IgD-negative memory B cell (primary cell): ENCODE data around the gene EID1. TPM values are rescaled to one million over a fixed set of nuclear protein-coding genes. Genes with fewer than 3 reads are reported as not detected.
"Not testable (repeated sequence)": the region's sequence is repeated elsewhere in the genome, so short reads cannot be mapped to it uniquely, and the experiment has no call there.

Experiments used
- H3K27ac Mint-ChIP-seq, 3 donors: one replicate each; pipeline ENCODE4 v1.8.0; 2020 to 2022; ENCODE audit warnings: mild to moderate bottlenecking in 3 of 3, mixed read lengths in 3 of 3, moderate library complexity in 1 of 3
- H3K27me3 Mint-ChIP-seq: one replicate; pipeline ENCODE4 v1.8.0; 2021; ENCODE audit warnings: mixed read lengths
- H3K36me3 Mint-ChIP-seq: one replicate; pipeline ENCODE4 v1.8.0; 2020; ENCODE audit warnings: mild to moderate bottlenecking, mixed read lengths
- H3K4me1 Mint-ChIP-seq, 3 donors: one replicate each; pipeline ENCODE4 v1.8.0; 2020 to 2022; ENCODE audit warnings: mixed read lengths in 3 of 3, mild to moderate bottlenecking in 1 of 3
- H3K4me3 Mint-ChIP-seq, 4 donors: one replicate each; pipeline ENCODE4 v1.8.0; 2020 to 2022; ENCODE audit warnings: mild to moderate bottlenecking in 4 of 4, mixed read lengths in 4 of 4, moderate library complexity in 3 of 4
- H3K9me3 Mint-ChIP-seq, 3 donors: one replicate each; pipeline ENCODE4 v1.8.0; 2020 to 2021; ENCODE audit warnings: mixed read lengths in 3 of 3, mild to moderate bottlenecking in 1 of 3
- polyA plus RNA-seq: library from polyadenylated mRNA; unstranded; fragments of 300-500 nt; fragmentation: Illumina TruSeq; gene quantifications from one replicate; pipeline ENCODE4 v1.2.3, GENCODE V29; 2021

The EID1 gene
- polyA plus RNA-seq, 1 donor from 2014 or later: 140 TPM

DNA sequence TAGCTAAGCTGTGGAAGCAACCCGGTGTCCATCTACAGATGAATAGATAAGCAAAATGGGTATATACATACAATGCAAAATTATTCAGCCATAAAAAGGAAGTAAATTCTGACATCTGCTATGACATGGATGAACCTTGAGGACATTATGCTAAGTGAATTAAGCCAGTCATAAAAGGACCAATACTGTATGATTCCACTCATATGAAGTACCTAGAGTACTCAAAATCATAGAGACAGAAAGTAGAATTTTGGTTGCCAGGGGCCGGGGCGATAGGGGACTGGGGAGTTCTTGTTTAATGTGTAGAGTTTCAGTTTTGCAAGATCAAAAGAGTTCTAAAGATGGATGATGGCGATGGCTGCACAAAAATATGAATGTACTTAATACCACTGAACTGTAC is 10.3 kb downstream of the EID1 start:
- Mint-ChIP-seq H3K27ac (no peak overlapping the region), H3K4me1 (peaks cover 0 to 2% (median 0%) of the 10 kb centered on the region in 3 donors), H3K4me3 (no peak overlapping the region), H3K27me3 (peaks cover 12% of the 10 kb centered on the region), H3K36me3 (peaks cover 1% of the 10 kb centered on the region), H3K9me3 (no peaks in the 10 kb centered on the region)

DNA sequence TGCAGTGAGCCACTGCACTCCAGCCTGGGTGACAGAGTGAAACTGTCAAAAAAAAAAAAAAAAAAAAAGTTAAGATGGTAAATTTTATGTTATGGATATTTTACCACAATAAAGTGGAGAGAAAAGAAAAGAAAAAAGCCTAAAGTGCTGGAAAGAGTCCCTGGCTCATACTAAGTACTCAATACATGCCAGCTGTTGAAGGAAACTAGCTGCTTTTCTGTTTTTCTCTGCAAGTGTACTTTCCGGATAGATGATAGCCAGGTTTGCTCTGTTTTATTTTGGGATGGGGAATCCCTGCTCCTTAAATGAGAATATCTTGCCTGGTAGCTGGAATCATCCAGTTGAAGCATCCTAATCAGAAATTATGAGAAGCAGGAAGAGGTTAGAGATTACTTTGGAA is 10.9 kb downstream of the EID1 start:
- Mint-ChIP-seq H3K9me3 (no peaks in the 10 kb centered on the region), H3K4me3 (no peak overlapping the region), H3K27ac (no peak overlapping the region), H3K27me3 (peaks cover 12% of the 10 kb centered on the region), H3K36me3 (peaks cover 1% of the 10 kb centered on the region), H3K4me1 (peaks cover 0 to 2% (median 0%) of the 10 kb centered on the region in 3 donors)

DNA sequence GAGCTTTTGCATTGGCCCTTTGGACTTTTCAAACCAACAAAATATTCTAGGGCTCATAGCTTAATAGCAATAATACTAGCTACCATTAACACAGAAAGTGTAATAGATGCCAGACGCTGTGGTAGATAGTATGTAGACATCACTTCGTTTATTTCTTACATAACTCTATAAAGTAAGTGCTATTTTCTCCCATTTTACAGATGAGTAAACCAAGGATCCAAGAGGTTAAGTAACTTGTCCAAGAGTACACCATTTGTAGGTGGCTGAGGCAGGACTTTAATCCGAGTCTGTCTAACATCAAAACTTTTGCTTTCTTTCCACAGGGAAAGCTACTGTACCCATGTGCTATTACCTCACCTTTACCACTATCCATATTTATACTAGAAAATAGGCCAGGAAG is 12.0 kb downstream of the EID1 start:
- no peaks in the 10 kb centered on the region for H3K9me3 Mint-ChIP-seq
- peaks cover 0 to 2% (median 0%) of the 10 kb centered on the region in 3 donors for H3K4me1 Mint-ChIP-seq
- peaks cover 12% of the 10 kb centered on the region for H3K27me3 Mint-ChIP-seq
- H3K27ac Mint-ChIP-seq: no peak overlapping the region
- no peak overlapping the region for H3K4me3 Mint-ChIP-seq
- H3K36me3 Mint-ChIP-seq: peaks cover 1% of the 10 kb centered on the region

DNA sequence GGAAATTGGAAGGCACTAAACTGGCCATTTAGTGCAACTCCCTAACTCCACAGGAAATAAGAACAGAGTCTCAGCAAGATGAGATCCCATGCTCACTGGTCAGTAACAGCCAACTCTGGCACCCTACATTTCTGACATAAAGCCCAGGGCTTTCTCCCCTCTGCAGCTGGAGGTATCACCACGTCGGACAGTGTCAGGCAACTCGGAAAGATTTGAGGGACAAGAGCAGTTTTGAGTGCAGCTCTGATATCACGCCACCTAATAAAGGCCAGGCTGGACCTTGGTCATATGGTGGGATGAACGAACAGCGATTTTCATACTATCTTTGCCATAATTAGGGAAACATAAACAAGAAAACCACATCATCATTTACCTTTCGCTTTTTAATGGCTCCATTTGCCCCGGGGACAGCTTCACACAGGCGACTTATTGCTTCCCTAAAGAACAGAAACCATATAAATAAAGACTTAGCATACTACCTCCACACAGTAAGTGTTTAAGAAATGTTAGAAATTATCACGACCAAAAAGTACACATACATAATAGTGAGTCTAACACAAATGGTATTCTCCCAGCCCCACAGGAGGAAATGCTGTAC is 12.5 kb downstream of the EID1 start:
- H3K36me3 Mint-ChIP-seq: peaks cover 1% of the 10 kb centered on the region
- H3K27ac Mint-ChIP-seq: no peak overlapping the region
- peaks cover 12% of the 10 kb centered on the region for H3K27me3 Mint-ChIP-seq
- no peaks in the 10 kb centered on the region for H3K9me3 Mint-ChIP-seq
- H3K4me1 Mint-ChIP-seq: peaks cover 0 to 2% (median 0%) of the 10 kb centered on the region in 3 donors
- H3K4me3 Mint-ChIP-seq: no peak overlapping the region

DNA sequence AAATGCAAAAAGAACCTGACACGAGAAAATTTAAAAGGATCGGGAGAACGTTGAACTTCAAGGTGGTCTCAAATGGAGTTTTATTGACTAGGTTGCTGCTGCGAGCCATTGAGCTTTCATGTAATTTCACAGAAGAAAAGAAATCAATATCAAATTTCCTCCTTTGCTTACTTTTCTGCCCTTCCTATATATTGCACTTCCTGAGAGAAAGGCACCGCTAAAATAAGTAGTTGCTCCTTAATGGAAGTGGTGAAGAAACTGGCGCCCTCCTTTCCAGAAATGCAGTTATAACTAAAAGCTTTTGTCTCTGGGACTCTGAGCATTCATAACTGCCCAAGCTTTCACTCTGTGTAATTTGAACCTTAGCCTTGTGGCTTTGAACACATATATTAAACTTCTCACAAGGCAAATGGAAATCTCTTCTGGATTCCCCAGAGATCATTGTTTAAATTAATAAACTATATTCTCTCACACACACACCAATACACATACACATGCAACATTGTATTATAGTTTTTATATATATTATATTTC is 13.4 kb downstream of the EID1 start:
- H3K36me3 Mint-ChIP-seq: no peaks in the 10 kb centered on the region
- no peak overlapping the region for H3K27ac Mint-ChIP-seq
- no peaks in the 10 kb centered on the region for H3K9me3 Mint-ChIP-seq
- peaks cover 8% of the 10 kb centered on the region for H3K27me3 Mint-ChIP-seq
- no peak overlapping the region for H3K4me3 Mint-ChIP-seq
- peaks cover 0 to 2% (median 0%) of the 10 kb centered on the region in 3 donors for H3K4me1 Mint-ChIP-seq

DNA sequence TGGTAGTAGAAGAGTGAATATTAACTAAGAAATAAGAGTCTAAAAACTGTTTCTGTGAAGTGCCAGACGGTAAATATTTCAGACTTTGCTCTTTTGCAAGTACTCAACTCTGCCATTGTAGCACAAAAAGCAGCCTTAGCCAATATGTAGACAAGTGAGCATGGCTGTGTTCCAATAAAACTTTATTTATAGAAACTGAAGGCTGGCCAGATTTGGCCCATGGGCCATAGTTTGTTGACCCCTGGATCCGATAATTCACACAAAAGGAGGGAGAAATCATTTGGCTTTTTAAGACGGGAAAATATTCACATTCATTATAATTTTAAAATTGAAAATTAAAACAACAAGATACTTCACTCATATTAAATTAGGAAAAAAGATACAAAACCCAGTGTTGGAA is 15.4 kb downstream of the EID1 start:
- peaks cover 0 to under 1% (median 0%) of the 10 kb centered on the region in 3 donors for H3K4me1 Mint-ChIP-seq
- no peak overlapping the region for H3K27ac Mint-ChIP-seq
- H3K27me3 Mint-ChIP-seq: peaks cover 8% of the 10 kb centered on the region

DNA sequence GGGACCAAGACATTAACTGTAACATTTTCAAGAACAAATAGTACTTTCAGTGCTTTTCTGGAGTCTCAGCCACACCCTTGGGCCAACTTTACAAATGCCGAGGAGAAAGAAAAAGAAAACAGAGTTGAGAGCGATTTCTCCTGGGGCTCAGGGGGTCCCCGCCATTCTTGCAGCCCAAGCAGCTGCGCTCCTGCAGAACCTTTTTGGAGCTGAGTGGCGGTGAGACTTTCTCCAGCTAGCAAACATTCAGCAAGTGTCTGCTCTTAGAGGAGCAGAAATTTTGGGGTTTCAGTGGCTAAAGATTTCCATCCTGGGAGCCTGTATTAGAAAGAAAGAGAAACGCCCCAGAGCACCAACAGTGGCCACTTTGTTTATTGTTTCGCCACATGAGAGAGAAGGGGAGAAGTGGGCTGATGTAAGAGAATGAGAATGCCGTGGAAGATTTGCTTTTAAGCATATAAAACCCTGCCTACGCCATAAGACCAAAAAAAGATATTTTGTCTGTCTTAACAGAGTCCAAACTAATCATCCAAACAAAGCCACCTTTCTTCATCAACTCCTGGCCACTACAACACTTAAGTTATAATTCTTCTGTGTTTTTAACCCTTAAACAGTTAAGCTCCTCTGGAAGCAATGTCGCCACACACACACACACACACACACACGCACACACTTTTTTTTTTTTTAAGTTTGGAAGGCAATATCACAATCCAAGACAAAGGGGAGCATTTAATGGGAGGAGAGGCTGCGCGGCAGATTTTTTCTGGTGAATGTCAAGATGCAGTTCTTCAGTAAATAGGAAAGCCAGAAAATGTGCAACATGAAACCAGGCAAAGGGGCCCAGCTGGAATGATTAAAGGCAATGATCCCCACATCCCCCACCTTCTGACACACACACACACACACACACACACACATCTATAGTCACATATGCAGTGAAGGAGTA is 19.2 kb downstream of the EID1 start:
- Mint-ChIP-seq H3K36me3 (no peaks in the 10 kb centered on the region), H3K4me1 (peaks cover 0 to 3% (median 0%) of the 10 kb centered on the region in 3 donors)

More for the DNA sequence above, 15.4 kb downstream of the EID1 start:
- Mint-ChIP-seq H3K36me3 (no peaks in the 10 kb centered on the region), H3K4me3 (no peak overlapping the region), H3K9me3 (no peaks in the 10 kb centered on the region)

DNA sequence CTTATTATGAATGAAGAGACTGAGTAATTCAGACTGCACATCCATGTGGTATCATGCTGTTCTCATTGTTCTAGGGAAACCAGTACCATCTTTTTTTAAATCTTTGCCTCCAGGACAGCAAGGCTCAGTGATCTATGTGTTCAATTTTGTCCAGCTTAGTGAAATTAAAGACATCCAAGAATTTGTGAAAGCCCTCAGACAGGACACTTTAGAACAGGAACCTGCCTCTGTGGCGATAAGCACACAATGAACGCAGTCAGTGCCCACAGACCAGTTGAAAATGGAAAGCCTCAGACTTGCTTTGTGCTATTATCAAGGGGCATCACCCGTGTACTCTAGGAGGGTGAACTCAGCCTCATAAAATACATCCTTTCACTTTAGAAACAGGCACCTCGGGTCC is 20.1 kb downstream of the EID1 start:
- Mint-ChIP-seq H3K27me3 (peaks cover 8% of the 10 kb centered on the region), H3K9me3 (no peaks in the 10 kb centered on the region), H3K4me1 (peaks cover 0 to 3% (median 0%) of the 10 kb centered on the region in 3 donors), H3K36me3 (no peaks in the 10 kb centered on the region), H3K27ac (no peak overlapping the region), H3K4me3 (no peak overlapping the region)

More for the DNA sequence above, 19.2 kb downstream of the EID1 start:
- peaks cover 8% of the 10 kb centered on the region for H3K27me3 Mint-ChIP-seq
- no peaks in the 10 kb centered on the region for H3K9me3 Mint-ChIP-seq
- no peak overlapping the region for H3K27ac Mint-ChIP-seq
- H3K4me3 Mint-ChIP-seq: no peak overlapping the region

DNA sequence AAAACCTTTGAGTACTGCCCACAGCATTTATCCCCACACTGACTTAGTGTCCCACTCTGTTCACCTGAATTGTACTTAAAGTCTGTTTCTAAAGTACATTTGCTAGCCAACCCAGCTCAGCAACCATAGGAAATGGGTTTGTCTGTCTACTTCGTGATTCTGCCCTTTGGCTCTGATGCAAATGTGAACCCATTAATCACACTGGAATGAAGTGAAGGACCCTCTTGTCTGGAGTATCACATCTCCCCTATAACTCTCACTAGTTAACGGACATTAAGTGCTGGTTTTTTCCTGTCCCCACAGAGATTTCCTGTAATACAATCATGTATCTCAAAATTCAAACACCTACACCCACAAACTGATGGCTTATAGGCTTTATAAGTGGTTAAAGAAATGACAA is 20.5 kb downstream of the EID1 start:
- Mint-ChIP-seq H3K36me3 (no peaks in the 10 kb centered on the region), H3K9me3 (no peaks in the 10 kb centered on the region), H3K4me3 (no peak overlapping the region), H3K27ac (no peak overlapping the region), H3K27me3 (peaks cover 8% of the 10 kb centered on the region), H3K4me1 (peaks cover 0 to 3% (median 0%) of the 10 kb centered on the region in 3 donors)

DNA sequence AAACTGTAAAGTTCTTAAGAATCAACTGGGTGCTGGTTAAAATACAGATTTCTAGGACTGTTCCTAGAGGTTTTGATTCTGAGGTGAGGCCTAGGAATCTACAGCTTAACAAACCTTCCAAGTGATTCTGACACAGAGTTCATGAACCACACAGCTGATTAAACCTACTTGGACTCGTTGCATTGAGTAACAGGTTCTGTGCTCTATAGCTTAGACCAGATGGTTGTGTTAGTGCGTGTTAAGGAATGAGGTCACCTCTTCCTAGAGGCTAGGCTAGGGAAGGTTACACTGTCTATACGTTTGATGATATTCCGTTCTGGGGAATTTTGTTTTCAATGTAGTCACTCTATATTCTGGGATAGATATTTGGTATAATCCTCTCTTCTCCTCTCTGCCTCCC is 21.9 kb downstream of the EID1 start:
- no peaks in the 10 kb centered on the region for H3K36me3 Mint-ChIP-seq
- peaks cover 8% of the 10 kb centered on the region for H3K27me3 Mint-ChIP-seq
- H3K4me1 Mint-ChIP-seq: peaks cover 0 to 3% (median 0%) of the 10 kb centered on the region in 3 donors
- H3K9me3 Mint-ChIP-seq: no peaks in the 10 kb centered on the region
- no peak overlapping the region for H3K27ac Mint-ChIP-seq
- H3K4me3 Mint-ChIP-seq: no peak overlapping the region

DNA sequence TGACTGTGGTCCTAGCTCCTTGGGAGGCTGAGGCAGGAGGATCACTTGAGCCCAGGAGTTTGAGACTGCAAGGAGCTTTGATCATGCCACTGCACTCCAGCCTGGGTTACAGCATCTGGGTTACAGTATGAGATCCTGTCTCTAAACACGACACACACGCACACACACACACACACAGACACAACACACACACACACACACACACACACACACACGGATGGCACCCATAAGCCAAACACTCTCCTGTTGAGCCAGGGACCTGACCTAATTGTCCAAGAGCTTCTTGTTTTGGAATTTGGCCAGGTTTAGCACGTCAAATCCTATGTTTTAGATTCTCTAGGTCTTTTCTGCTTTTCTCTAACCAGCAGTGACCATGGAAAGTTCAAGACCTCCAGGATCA is 26.8 kb downstream of the EID1 start:
- no peaks in the 10 kb centered on the region for H3K36me3 Mint-ChIP-seq
- H3K27me3 Mint-ChIP-seq: no peaks in the 10 kb centered on the region
- no peaks in the 10 kb centered on the region for H3K9me3 Mint-ChIP-seq
- H3K27ac Mint-ChIP-seq: no peak overlapping the region
- no peaks in the 10 kb centered on the region for H3K4me1 Mint-ChIP-seq
- no peak overlapping the region for H3K4me3 Mint-ChIP-seq

DNA sequence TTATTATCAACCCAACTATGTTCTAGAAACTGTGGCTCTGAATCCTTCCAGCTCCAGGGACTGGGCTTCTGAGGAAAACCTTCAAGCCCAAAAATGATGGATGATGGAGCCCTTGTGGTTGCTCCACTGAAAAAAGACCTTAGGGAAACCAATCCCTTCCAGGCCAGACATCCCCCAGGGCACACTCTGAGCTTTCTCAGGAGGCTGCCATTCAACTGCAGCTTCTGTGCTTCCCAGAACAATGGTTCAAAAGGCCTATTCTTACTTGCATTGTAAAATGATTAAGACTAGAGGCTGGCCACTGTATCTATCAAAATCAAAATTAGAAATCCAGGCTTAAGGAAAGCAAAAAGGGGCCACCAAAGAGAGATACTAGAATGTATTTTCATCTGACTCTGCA is 27.3 kb downstream of the EID1 start:
- H3K36me3 Mint-ChIP-seq: no peaks in the 10 kb centered on the region
- H3K4me3 Mint-ChIP-seq: no peak overlapping the region
- no peaks in the 10 kb centered on the region for H3K9me3 Mint-ChIP-seq
- no peaks in the 10 kb centered on the region for H3K4me1 Mint-ChIP-seq
- no peaks in the 10 kb centered on the region for H3K27me3 Mint-ChIP-seq
- H3K27ac Mint-ChIP-seq: no peak overlapping the region

DNA sequence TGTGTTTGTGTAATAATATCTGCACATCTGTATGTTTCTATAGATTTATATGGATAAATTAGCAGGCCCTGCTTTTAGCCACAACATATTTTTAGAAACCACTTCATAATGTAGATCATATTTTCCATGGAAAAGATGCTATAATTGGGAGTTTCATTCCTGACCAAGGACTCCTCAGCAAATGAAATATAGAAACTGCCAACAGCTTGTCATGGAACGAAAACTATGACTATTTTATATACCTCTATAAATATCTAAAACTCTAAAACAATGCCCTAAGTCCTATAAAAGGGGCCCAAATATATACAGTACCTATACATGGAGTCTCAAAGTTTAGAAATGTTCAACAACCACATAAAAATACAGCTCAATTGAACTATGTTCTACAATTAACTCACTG is 27.9 kb downstream of the EID1 start:
- no peaks in the 10 kb centered on the region for H3K4me1 Mint-ChIP-seq
- no peaks in the 10 kb centered on the region for H3K9me3 Mint-ChIP-seq
- no peak overlapping the region for H3K27ac Mint-ChIP-seq
- H3K27me3 Mint-ChIP-seq: no peaks in the 10 kb centered on the region
- no peaks in the 10 kb centered on the region for H3K36me3 Mint-ChIP-seq
- no peak overlapping the region for H3K4me3 Mint-ChIP-seq

DNA sequence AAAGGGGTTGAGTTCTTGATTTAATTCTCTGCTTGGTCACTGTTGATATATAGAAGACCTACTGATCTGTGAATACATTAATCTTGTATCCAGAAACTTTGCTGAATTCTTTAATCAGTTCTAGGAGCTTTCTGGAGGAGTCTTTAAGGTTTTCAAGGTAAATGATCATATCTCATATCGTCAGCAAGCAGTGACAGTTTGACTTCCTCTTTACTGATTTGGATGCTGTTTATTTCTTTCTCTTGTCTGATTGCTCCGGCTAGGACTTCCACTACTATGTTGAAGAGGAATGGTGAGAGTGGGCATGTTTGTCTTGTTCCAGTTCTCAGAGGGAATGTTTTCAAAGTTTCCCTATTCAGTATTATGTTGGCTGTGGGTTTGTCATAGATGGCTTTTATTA is 31.4 kb downstream of the EID1 start:
- H3K27ac Mint-ChIP-seq, H3K27me3 Mint-ChIP-seq, H3K9me3 Mint-ChIP-seq, H3K4me3 Mint-ChIP-seq, H3K4me1 Mint-ChIP-seq, H3K36me3 Mint-ChIP-seq: not testable (repeated sequence)

DNA sequence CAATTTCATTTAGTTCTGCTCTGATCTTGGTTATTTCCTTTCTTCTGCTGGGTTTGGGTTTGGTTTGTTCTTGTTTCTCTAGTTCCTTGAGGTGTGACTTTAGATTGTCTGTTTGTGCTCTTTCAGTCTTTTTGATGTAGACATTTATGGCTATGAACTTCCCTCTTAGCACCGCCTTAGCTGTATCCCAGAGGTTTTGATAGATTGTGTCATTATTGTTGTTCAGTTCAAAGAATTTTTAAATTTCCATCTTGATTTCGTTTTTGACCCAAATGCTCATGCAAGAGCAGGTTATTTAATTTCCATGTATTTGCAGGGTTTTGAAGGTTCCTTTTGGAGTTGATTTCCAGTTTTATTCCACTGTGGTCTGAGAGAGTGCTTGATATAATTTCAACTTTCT is 32.6 kb downstream of the EID1 start:
- not testable (repeated sequence) for H3K4me1 Mint-ChIP-seq, H3K9me3 Mint-ChIP-seq, H3K36me3 Mint-ChIP-seq, H3K27me3 Mint-ChIP-seq, H3K27ac Mint-ChIP-seq, H3K4me3 Mint-ChIP-seq
